ENCODE results near the gene C19orf12.

The C19orf12 gene

GRCh38 chr19:29697523-29698261, 17.4 kb downstream of the C19orf12 start:
- no peak for DNase-seq (ENCODE audit: low read depth, low spot score)
- Histone ChIP-seq H3K9ac (ENCODE audit: insufficient read length) (no peak overlapping the region), H3K9me3 (ENCODE audit: low read depth, low read length) (no peaks in the 10 kb centered on the region), H3K36me3 (ENCODE audit: insufficient read depth, low read length) (no peaks in the 10 kb centered on the region; the same call in 1 of the 2 replicates), H3K27ac (no peak overlapping the region), H3K4me3 (no peak overlapping the region)
- TF ChIP-seq FOXP2 (optimal IDR thresholded peaks at IDR 0.05; ENCODE audit: control extremely low read depth, extremely low read length, insufficient read depth), result no peak
- TF ChIP-seq EZH2 (IDR thresholded peaks at IDR 0.05), result no peak
- TF ChIP-seq POLR2AphosphoS5 (IDR thresholded peaks at IDR 0.05; ENCODE audit: borderline replicate concordance, low read depth, low read length), result no peak

- no peaks in the 10 kb centered on the region for H3K9me3 ChIP-seq (ENCODE audit: low read depth, low read length)
- no peaks in the 10 kb centered on the region for H3K36me3 ChIP-seq (ENCODE audit: insufficient read depth, low read length)
Observed at GRCh38 chr19:29696565-29696846, 18.6 kb downstream of the C19orf12 start.

GRCh38 chr19:29695765-29696564, 19.1 kb downstream of the C19orf12 start:
- no peak for TF ChIP-seq FOXP2 (optimal IDR thresholded peaks at IDR 0.05; ENCODE audit: control extremely low read depth, extremely low read length, insufficient read depth)
- no peak for TF ChIP-seq POLR2AphosphoS5 (IDR thresholded peaks at IDR 0.05; ENCODE audit: borderline replicate concordance, low read depth, low read length)
- no peak for TF ChIP-seq EZH2 (IDR thresholded peaks at IDR 0.05)
- H3K36me3 ChIP-seq (ENCODE audit: insufficient read depth, low read length), result no peaks in the 10 kb centered on the region
- no peak overlapping the region for H3K4me3 ChIP-seq
- no peak overlapping the region for H3K27ac ChIP-seq
- H3K9ac ChIP-seq (ENCODE audit: insufficient read length), result no peak overlapping the region
- DNase-seq (ENCODE audit: low read depth, low spot score), result no peak
- no peaks in the 10 kb centered on the region for H3K9me3 ChIP-seq (ENCODE audit: low read depth, low read length)

More at GRCh38 chr19:29696565-29696846, 18.6 kb downstream of the C19orf12 start:
- Histone ChIP-seq H3K4me3 (no peak overlapping the region), H3K9ac (ENCODE audit: insufficient read length) (no peak overlapping the region), H3K27ac (no peak overlapping the region)
- TF ChIP-seq POLR2AphosphoS5 (IDR thresholded peaks at IDR 0.05; ENCODE audit: borderline replicate concordance, low read depth, low read length), result no peak
- no peak for TF ChIP-seq FOXP2 (optimal IDR thresholded peaks at IDR 0.05; ENCODE audit: control extremely low read depth, extremely low read length, insufficient read depth)
- TF ChIP-seq EZH2 (IDR thresholded peaks at IDR 0.05), result no peak
- DNase-seq (ENCODE audit: low read depth, low spot score), result no peak

- no peak overlapping the region for H3K4me3 ChIP-seq
- no peaks in the 10 kb centered on the region for H3K9me3 ChIP-seq (ENCODE audit: low read depth, low read length)
- H3K36me3 ChIP-seq (ENCODE audit: insufficient read depth, low read length), result no peaks in the 10 kb centered on the region
- no peak overlapping the region for H3K27ac ChIP-seq
- H3K9ac ChIP-seq (ENCODE audit: insufficient read length), result no peak overlapping the region
- no peak for TF ChIP-seq EZH2 (IDR thresholded peaks at IDR 0.05)
- TF ChIP-seq POLR2AphosphoS5 (IDR thresholded peaks at IDR 0.05; ENCODE audit: borderline replicate concordance, low read depth, low read length), result no peak
- TF ChIP-seq FOXP2 (optimal IDR thresholded peaks at IDR 0.05; ENCODE audit: control extremely low read depth, extremely low read length, insufficient read depth), result no peak
- DNase-seq (ENCODE audit: low read depth, low spot score), result no peak
Observed at GRCh38 chr19:29694669-29695627, 20.1 kb downstream of the C19orf12 start.

- H3K4me3 ChIP-seq, result no peak overlapping the region; the same call in 1 of the 2 replicates
- H3K36me3 ChIP-seq (ENCODE audit: insufficient read depth, low read length), result no peaks in the 10 kb centered on the region
- no peak for DNase-seq (ENCODE audit: low read depth, low spot score)
- no peak overlapping the region for H3K9ac ChIP-seq (ENCODE audit: insufficient read length)
- H3K27ac ChIP-seq, result peak overlapping the region; percentile 74; the same call in 1 of the 2 replicates
- TF ChIP-seq POLR2AphosphoS5 (IDR thresholded peaks at IDR 0.05; ENCODE audit: borderline replicate concordance, low read depth, low read length) (no peak), FOXP2 (optimal IDR thresholded peaks at IDR 0.05; ENCODE audit: control extremely low read depth, extremely low read length, insufficient read depth) (no peak), EZH2 (IDR thresholded peaks at IDR 0.05) (no peak)
- H3K9me3 ChIP-seq (ENCODE audit: low read depth, low read length), result no peaks in the 10 kb centered on the region
Observed at GRCh38 chr19:29694161-29694560, 20.9 kb downstream of the C19orf12 start.

- TF ChIP-seq POLR2AphosphoS5 (IDR thresholded peaks at IDR 0.05; ENCODE audit: borderline replicate concordance, low read depth, low read length) (no peak), FOXP2 (optimal IDR thresholded peaks at IDR 0.05; ENCODE audit: control extremely low read depth, extremely low read length, insufficient read depth) (no peak), EZH2 (IDR thresholded peaks at IDR 0.05) (no peak)
- no peak overlapping the region for H3K27ac ChIP-seq
- DNase-seq (ENCODE audit: low read depth, low spot score), result no peak
- H3K4me3 ChIP-seq, result no peak overlapping the region
- no peak overlapping the region for H3K9ac ChIP-seq (ENCODE audit: insufficient read length)
- H3K36me3 ChIP-seq (ENCODE audit: insufficient read depth, low read length), result no peaks in the 10 kb centered on the region
- H3K9me3 ChIP-seq (ENCODE audit: low read depth, low read length), result no peaks in the 10 kb centered on the region
Observed at GRCh38 chr19:29690842-29691241, 24.2 kb downstream of the C19orf12 start.

- Histone ChIP-seq H3K9ac (ENCODE audit: insufficient read length) (no peak overlapping the region), H3K9me3 (ENCODE audit: low read depth, low read length) (no peaks in the 10 kb centered on the region), H3K27ac (no peak overlapping the region), H3K4me3 (no peak overlapping the region), H3K36me3 (ENCODE audit: insufficient read depth, low read length) (no peaks in the 10 kb centered on the region)
- TF ChIP-seq FOXP2 (optimal IDR thresholded peaks at IDR 0.05; ENCODE audit: control extremely low read depth, extremely low read length, insufficient read depth) (no peak), EZH2 (IDR thresholded peaks at IDR 0.05) (no peak), POLR2AphosphoS5 (IDR thresholded peaks at IDR 0.05; ENCODE audit: borderline replicate concordance, low read depth, low read length) (no peak)
- DNase-seq (ENCODE audit: low read depth, low spot score), result no peak
Observed at GRCh38 chr19:29687897-29688728, 26.9 kb downstream of the C19orf12 start.
